Epithelial cell of prostate (primary cell): ENCODE measurements around the gene ACBD4.

Experiments used
- DNase-seq: peaks from one replicate; pipeline ENCODE4 v3.0.0-alpha.2; 2011; ENCODE audit warnings: low read depth, low spot score
- H3K27ac ChIP-seq: fragments of 450-650 bp; 2 replicates; pipeline ENCODE4 v1.5.1; 2017; ENCODE audit warnings: mild to moderate bottlenecking

The ACBD4 gene

GRCh38 chr17:45132572-45133463 is 2.7 kb upstream of the ACBD4 start:
- no peak for DNase-seq
- H3K27ac ChIP-seq = peak overlapping the region; percentile 94

DNA sequence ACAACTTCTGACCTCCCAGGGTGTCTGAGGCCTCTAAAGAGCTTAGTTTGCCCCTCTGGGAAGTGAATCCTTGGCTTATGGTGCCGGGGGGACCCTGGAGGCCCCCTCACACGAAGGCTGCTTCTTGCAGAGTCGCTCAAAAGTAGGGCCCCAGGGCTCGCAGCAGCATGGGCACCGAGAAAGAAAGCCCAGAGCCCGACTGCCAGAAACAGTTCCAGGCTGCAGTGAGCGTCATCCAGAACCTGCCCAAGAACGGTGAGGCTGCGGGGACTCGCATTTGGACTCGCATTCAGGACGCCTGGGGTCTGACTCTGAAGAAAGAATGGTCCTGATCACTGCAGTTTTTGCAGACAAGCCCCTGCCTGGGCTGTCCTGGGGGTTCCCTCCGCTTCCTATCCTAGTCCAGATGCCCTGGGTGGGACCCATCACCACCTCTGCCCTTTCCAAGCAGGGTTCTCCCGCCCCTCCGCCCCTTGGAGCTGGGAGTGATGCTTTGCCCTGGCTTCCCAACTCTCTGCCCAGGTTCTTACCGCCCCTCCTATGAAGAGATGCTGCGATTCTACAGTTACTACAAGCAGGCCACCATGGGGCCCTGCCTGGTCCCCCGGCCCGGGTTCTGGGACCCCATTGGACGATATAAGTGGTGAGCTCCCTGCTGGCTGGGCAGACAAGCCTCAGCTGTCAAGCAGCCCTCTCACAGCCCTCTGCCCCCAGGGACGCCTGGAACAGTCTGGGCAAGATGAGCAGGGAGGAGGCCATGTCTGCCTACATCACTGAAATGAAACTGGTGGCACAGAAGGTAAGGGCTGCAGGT is 698 bp downstream of the ACBD4 start:
- no peak overlapping the region for H3K27ac ChIP-seq
- DNase-seq = no peak

- DNase-seq = no peak
- no peak overlapping the region for H3K27ac ChIP-seq
These were observed 1.5 kb downstream of the ACBD4 start for GRCh38 chr17:45136846-45137560.

DNA sequence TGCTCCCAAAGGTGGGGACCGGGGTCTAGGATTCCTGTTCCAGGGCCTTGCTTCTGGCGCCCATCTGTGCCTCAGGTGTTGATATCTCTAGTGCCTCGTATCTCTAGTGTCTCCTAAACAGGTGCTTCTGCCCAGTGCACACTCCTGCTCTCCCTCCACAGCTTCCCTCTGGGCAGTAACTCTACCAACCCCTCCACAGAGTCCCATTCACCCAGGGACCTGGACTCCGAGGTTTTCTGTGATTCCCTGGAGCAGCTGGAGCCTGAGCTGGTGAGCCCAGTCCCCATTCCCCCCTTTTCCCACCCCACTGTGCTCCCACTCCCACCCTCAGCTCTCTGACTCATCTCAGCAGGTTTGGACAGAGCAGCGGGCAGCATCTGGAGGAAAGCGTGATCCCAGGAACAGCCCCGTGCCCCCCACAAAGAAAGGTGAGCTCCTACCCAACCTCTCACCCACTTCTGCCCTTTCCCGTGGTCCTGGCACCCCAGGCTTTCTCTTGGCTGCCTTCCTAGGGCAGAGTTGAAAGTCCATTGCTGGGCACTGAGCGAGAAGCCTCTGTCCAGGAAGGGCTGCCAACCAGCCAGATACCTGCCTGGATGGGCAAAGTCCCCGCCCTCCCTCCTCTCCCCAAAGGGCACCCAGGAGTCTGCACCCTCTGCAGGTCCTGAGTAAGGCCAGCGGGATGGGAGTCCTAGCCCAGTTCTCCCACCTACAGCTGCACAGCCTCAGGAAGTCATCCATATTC is 2.2 kb downstream of the ACBD4 start:
- DNase-seq = no peak
- H3K27ac ChIP-seq = no peak overlapping the region

- no peak for DNase-seq
- H3K27ac ChIP-seq = no peak overlapping the region
These were observed 3.5 kb downstream of the ACBD4 start for GRCh38 chr17:45138911-45139532.

DNA sequence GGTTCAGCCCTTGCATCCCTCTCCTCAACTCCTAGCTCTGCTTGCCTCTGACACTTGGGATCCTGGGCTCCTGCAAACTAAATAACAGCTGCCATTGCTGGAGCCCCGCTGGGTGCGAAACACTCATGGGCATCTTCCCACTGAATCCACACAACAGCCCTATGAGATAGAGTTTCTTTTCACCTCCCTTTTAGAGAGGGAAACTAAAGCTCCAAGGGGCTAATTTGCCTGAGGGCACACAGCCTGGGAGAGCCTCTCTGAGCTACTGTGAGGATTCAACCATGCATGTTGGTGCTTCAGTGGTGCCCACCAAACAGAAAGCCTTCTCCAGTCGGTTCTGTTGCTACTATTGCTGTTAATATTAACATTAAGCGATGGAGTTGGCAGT is 4.0 kb downstream of the ACBD4 start:
- no peak for DNase-seq
- no peak overlapping the region for H3K27ac ChIP-seq

DNA sequence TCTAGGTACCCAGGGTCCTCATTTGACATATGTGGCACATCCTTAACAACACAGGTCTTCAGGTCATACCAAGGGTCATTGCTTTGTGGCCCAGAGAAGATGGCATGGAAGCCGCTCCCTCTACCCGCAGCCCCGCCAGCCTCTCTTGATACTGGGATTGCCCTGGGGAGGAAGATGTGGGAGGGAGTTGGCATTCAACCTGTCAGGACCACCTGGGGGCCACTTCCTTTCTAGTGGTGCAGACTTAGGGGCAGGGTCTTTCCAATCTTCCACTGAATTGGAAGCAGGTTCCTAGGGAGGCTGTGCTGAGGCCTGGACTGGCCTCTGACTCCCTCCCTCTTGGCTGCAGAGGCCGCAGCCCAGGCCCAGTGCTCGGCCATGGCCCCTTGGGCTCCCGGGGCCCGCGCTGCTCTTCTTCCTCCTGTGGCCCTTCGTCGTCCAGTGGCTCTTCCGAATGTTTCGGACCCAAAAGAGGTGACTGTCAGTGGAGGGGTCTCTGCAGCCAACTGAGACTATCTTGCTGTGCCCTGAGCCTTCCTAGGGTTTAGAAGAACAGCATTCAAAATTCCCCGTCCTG is 7.7 kb downstream of the ACBD4 start:
- H3K27ac ChIP-seq = no peak overlapping the region
- no peak for DNase-seq

GRCh38 chr17:45143767-45144198 is 8.3 kb downstream of the ACBD4 start:
- no peak for DNase-seq
- peak overlapping the region; percentile 44 for H3K27ac ChIP-seq

- no peak for DNase-seq
- H3K27ac ChIP-seq = peak overlapping the region; percentile 44
These were observed 8.9 kb downstream of the ACBD4 start for GRCh38 chr17:45144199-45145034.

DNA sequence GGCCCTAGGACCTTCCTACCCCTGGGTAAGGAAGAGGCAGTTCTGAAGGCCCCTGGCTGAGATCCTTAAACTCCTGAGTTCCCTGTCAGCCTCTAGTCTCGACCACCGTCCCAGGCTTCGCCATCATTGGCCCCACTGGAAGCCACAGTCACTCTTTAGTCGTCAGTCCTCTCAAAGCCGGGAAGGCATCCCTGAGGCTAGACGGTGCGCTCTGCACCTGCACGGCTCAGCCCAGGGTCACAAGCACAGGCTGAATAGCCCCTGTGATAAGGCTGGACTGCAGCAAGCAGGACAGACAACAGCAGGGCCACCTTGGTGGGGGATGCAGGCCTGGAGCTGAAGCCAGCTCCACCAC is 9.5 kb downstream of the ACBD4 start:
- no peak for DNase-seq
- no peak overlapping the region for H3K27ac ChIP-seq

- no peak for DNase-seq
- H3K27ac ChIP-seq = peak overlapping the region; percentile 95
These were observed 10.7 kb downstream of the ACBD4 start for GRCh38 chr17:45146166-45146565.

- no peak for DNase-seq
- peak overlapping the region; percentile 95 for H3K27ac ChIP-seq
These were observed 11.1 kb downstream of the ACBD4 start for GRCh38 chr17:45146592-45146889.

- peak overlapping the region; percentile 95 for H3K27ac ChIP-seq
- no peak for DNase-seq
These were observed 11.5 kb downstream of the ACBD4 start for GRCh38 chr17:45146890-45147580.

DNA sequence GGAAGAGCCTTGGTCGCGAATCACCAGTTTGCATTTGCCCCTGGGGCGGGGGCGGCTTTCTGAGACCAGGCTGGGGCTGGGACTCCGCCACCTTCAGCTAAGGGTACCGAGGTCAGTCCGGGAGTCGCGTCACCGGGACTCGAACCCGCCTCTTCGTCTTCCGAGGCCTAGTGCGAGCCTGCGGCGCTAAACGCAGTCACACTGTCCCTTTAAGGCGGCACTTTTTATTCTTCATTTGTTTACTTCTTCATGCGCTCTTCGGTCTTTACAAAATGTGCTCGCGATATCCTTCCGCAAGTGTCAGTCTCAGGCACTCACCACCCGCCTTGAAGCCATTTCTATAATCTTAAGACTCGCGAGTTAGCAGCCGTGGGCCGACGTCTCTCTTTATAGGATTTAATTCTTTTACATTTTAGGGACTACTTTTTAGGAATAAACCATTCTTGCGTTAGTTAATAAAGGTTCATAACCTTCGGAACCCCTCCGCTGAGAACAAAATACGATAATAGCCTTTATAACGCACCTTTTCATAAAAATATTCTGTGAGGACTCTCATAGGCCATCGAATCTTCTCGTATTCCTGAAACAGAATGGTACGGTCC is 12.2 kb downstream of the ACBD4 start:
- DNase-seq = peak; percentile 80

GRCh38 chr17:45148183-45149036 is 12.9 kb downstream of the ACBD4 start, which contains the start of gene HEXIM1:
Gene HEXIM1 (plus strand): TSS chr17:45148475. CDS start chr17:45149191, 716 bp downstream.
- H3K27ac ChIP-seq = peak within 1 kb of the TSS; percentile 95
- peak; percentile 97 for DNase-seq

More for the DNA sequence above, 12.2 kb downstream of the ACBD4 start:
- peak overlapping the region; percentile 95 for H3K27ac ChIP-seq

- H3K27ac ChIP-seq = peak overlapping the region; percentile 95
- no peak for DNase-seq
These were observed 13.7 kb downstream of the ACBD4 start for GRCh38 chr17:45149037-45149668.
